Stimulated activated CD8-positive, alpha-beta memory T cell treated with anti-CD3 and anti-CD28 coated beads, Interleukin-2, amount 100 ng/mL, for 1 hour (primary cell): ENCODE data around the gene TNS1.

Experiments used
- DNase-seq, 2 donors: peaks; one replicate each; pipeline ENCODE4 v3.0.0-alpha.2; 2020; ENCODE audit warnings: low read depth in 2 of 2

TNS1 gene

GRCh38 chr2:217899231-217900009 lies 103.4 kb downstream of the TNS1 start:
- DNase-seq = no peak

- no peak for DNase-seq
Observed at GRCh38 chr2:217897816-217898806, 104.7 kb downstream of the TNS1 start.

- DNase-seq = no peak
Observed at GRCh38 chr2:217897091-217897715, 105.6 kb downstream of the TNS1 start.

DNA sequence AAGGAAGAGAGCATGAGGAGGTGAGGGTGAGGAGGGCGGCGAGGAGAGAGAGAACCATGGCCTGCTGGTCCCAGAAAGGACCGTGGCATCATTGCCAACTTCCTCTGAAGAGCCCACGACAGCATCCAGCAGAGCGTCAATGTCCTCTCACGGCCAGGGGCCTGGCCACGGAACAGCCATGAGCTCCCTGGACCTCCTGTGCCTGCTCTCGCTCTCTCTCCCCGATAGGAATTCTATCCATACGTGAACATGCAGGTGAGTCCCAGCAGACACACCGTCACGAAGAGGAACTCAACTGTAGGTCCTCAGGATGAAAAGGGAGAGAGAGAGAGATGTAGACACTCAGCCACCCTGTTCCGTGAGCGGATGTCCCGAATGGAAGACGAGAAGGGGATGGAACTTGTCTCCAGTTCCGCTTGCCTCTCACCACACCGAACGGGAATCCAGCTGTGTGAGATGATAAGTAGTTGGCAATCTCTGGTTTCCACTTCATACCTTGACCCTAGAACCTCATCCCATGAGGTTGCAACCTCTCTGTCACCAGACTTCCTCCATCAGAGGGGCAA lies 107.6 kb downstream of the TNS1 start:
- DNase-seq = no peak

GRCh38 chr2:217893440-217893839 lies 109.4 kb downstream of the TNS1 start:
- no peak for DNase-seq

GRCh38 chr2:217892560-217892959 lies 110.2 kb downstream of the TNS1 start:
- DNase-seq = no peak

DNA sequence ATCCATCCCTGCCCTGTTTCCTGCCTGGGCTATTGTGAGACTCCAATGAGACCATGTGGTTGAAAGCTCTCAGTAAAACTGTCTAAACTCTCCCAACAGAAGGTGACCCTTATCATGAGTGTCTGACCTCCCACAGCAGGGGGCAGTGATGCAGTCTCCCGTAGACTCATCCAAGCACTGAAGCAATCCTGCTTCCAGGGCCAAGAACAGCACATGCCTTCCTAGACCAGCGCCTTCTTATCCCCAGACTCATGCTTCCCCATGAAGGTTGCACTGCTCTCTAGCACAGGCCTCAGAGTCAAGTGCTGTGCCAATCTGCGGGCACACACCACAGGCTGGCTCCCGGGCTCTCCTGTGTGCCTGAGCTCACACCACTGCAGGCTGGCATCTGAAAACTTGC lies 112.3 kb downstream of the TNS1 start:
- DNase-seq = no peak

GRCh38 chr2:217889656-217890055 lies 113.1 kb downstream of the TNS1 start:
- no peak for DNase-seq

DNA sequence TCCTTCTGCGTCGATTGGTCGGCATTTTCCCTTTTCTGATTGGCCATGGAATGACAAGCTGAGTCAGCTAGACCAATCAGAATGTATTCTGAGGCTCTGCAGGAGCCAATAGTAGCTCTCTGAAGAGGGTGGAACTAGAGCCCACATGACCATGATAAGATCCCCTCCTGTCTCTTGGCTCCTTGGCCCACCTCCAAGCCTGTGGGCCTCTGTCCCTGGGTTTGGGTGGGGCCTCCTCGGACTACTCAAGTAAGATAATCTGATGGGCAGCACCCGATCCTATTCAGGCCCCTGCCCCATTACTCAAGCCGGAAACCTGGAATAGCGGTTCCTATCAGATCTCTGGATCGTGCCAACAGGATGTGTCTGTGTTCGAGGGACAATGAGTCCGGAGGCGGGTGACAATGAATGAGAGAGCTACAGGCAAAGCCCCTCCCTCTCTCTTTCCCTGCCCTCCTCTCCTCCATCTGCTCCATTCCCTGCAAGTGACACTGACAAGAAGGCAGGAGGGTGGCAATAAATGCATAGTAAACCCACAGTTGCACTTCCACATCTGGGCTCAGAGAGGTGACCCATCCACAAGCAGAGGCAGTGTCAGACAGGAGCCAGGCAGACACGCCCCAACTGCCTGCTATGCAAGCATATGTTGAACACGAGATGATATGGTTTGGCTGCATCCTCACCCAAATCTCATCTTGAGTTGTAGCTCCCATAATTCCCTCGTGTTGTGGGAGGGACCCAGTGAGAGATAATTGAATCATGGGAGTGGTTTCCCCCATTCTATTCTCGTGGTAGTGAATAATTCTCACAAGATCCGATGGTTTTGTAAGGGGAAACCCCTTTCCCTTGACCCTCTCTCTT lies 114.7 kb downstream of the TNS1 start:
- DNase-seq = no peak

DNA sequence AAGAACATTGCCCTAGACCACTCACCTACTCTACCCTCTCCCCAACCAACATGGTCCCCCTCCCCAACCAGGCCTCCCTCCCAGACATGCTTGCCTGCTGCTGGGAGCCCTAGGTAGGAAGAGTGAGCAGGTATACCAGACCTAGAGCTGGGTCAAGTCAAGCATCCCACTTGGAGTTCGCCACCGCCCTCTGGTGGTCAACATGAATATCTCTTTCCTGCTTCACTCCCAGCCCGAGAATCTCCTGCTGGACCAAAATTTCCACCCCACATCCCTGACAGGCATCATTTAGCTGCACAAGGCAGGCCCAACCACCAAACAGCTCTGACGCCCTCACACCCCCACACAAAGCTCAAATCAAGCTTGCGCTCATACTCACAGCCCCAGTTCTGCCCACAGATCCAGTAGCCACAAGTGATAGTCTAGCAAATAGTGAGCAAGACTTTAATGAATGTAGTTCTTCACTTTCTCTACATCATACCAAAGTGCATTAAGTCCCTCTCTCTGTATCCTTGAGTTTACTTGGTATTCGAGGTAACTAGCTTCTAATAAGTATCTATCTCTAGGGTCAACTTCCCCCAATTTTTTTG lies 116.0 kb downstream of the TNS1 start:
- peak; percentile 20 to 41 for DNase-seq

DNA sequence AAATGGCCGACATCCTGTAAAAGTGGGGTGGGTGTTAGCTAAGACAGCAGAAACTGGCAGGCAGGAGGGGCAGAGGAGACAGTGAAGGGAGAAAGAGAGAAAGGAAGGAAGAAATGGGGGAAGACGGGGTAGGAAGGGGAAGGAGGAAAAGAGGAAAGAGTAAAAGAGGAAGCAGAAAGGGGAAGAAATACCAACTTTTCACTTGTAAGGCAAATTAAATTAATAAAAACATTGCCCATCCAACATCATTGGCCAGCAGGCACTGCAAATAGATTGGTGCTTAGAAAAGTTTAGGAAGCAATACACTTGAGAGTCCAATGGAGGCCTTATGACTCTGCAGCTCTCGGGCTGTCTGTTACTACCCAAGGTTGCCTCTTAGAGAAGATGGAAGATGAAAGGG lies 116.7 kb downstream of the TNS1 start:
- DNase-seq = no peak

- no peak for DNase-seq
Observed at GRCh38 chr2:217884985-217885384, 117.8 kb downstream of the TNS1 start.

DNA sequence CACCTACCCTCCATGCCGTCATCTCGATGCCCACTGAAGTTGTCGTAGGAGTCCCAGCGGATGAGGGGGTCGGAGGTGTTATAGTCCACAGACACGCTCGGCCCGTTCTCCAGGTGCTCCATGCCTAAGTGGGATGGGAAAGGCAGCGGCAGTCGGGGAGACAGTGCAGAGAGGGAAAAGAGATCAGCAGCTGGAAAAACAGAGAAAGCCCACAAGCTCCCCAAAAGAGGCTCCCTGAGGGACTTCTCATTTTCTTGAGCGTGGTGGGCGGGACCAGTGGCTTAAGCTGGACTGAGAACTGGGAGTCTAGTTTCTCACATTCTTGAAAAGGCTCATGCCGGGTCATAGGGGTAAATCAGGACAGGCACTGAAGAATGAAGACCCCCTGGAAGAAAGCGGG lies 121.9 kb downstream of the TNS1 start:
- no peak for DNase-seq

DNA sequence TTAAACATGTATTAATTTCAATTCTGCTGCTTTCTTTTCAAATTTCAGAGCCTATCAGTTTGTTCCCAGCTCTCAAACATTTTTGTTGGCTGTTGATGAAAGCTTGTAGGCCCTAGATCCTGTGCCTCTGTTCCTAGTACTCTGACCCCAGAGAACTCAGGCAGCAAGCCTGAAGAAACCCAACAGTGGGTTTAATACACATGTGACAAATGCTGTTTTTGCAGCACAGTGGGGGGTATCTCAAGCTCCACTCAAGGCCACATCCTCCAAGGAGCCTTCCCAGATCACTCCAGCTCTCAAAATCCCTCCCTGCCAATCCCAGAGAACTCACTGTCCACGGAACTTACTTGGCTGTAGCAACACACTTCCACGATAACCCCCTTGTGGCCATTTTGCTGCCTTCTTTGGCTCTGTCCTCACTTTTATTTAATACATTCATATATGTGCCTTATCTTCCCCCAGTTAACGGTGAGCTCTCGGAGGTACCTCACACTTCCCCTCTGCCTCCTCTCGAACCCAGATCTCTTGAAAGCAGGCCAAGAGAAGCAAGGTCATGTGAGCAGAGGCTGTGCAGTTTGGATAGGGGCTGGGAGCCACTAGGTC lies 122.4 kb downstream of the TNS1 start:
- no peak for DNase-seq

DNA sequence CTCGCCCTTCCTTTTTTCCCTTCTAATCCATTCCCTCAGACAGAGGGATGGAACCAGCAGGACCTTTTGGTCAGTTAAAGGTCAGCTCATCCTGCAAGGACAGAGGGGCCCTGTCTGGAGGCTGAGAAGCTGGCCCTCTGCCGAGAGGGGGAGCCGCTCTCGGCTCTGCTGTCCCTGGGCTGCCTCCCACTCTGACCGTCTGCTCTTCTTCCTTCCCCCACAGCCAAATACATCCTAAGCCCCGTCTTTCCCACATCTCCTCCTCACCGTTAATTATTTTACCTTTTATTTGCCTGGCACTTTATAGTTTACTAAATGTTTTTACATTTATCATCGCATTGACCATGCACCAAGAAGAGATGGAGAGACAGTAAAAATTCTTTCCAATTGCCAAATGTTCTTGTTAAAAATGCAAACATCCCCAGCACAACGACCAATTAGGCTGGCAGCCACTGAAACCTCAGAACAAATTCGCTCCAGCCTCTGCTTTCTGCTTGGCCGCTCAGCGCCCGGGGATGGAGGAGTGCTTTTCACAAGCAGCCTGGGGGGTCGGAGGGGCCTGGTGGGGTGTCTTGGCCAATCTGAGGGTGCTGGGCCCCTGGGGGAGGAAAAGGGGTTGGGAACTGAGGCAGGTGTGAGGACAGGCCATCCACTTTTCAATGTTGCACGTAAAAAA lies 123.7 kb downstream of the TNS1 start:
- no peak for DNase-seq

DNA sequence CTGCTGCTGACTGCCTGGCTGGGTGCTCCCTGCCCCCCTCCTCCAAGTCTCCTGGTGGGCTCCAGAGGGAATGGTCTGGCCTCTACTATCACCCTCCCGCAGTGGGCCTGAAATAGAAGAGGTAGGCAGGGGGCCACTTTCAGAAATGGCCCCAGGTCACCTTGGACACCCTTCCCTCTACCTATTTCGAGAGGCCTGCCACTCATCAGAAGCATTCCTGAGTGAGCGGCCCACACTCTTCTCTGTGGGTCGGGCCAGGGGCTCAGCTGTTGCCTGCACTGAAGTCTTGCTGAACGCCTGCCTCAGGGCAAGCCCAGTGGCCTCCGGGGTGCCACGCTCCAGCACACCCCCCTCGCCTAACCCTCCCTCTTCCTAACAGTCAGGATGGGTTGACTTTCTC lies 124.9 kb downstream of the TNS1 start:
- no peak for DNase-seq

DNA sequence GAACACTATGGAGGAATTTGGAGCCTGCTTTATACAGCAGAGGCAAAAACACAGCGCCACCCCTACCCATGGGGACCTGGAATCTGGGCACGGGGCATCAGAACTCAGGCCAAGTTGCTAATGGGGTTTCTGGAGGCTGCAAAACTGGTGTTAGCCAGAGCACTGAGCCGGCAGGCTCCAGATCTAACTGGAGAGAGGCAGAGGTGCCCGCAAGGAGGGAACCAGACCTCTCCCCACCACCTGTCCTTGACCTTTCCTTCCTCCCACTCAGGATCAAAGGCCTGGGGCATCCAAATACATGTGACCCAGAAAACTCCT lies 126.6 kb downstream of the TNS1 start:
- DNase-seq = no peak

DNA sequence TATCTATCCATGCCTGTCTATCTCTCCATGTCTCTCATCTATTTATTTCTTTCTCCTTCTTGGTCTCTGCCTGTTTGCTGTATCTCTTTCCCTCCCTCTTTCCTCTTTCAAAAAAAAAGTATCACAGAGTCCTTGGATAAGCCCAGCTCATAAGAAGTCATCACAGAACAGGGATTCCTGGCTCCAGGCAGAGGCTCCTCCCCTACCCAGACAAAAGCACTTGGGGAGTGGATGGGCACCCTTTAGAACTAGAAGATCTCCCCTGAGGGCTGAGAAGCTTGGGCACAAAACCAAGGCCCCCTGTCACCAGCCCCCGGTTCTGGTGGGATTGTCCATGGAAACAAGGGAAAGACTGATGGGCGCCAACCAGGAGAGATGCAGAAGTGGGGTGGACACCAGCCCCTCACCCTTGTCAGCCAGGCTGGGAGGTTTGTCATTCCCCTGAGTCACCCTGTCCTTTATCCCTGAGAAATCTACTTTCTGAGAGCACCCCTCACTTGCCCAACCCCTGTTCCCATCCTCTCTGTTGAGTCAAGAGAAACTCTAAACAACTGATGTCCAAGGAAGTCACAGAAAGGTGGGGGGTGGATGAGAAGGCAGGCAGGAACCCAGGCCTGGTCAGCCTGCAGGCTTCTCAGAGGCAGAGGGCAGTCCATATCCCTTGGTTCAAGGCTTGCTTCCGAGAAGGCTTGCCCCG lies 127.1 kb downstream of the TNS1 start:
- no peak for DNase-seq

DNA sequence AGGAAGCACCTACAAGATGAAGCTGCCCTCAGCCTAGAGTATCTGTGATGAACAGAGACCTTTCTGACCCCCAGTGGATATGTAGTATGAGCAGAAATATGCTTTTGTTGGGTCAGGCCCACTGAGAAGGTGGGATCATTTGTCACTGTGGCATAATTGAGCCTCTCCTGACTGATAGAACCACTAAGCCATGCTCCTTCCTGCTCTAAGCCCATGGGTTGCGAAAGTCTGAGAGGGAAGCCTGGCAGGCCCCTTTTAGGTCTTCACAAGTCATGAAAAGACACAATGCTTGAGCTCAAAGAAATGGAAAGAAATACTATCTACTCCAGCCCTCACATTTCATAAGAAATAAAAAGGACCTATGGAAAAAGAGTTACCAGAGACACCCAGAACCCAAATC lies 127.7 kb downstream of the TNS1 start:
- DNase-seq = no peak
